ENCODE data around the gene GRK5.

GRK5 gene

GRCh38 chr10:119468542-119469324 lies 261.4 kb downstream of the GRK5 start:
- DNase-seq = no peak

GRCh38 chr10:119469325-119469707 lies 261.9 kb downstream of the GRK5 start:
- DNase-seq = no peak

- no peak for DNase-seq
Observed at GRCh38 chr10:119469846-119470245, 262.5 kb downstream of the GRK5 start.

- no peak for DNase-seq
Observed at GRCh38 chr10:119470920-119471702, 263.7 kb downstream of the GRK5 start.

DNA sequence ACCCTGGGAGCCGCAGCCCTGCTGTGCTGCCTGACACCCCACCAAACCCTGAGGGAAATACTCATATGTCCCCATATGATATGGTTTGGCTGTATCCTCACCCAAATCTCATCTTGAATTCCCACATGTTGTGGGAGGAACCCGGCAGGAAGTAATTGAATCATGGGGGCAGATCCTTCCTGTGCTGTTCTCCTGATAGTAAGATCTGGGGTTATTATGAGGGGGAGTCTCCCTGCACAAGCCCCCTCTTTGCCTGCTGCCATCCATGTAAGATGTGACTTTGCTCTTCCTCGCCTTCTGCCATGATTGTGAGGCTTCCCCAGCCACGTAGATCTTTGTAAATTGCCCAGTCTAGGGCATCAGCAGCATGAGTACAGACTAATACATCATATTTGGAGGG lies 266.4 kb downstream of the GRK5 start:
- DNase-seq = no peak

DNA sequence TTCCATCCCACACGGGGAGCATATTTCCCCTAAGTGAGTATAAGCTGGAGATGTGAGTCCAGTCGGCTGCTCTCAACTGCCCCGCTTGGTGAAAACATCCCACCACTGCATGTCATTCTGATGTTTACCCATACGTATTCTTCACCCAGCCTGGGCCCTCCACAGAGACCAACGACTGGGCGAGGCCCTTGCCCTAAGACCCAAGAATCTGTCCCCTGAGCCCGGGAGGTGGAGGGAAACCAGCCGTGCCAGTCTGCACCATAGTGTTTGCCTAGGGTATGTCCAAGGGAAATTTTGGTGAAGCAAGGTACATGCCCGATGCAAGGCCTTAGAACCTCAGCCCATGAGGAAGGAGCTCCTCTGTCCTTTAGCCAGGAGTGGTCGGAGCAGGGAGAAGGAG lies 267.2 kb downstream of the GRK5 start:
- no peak for DNase-seq

DNA sequence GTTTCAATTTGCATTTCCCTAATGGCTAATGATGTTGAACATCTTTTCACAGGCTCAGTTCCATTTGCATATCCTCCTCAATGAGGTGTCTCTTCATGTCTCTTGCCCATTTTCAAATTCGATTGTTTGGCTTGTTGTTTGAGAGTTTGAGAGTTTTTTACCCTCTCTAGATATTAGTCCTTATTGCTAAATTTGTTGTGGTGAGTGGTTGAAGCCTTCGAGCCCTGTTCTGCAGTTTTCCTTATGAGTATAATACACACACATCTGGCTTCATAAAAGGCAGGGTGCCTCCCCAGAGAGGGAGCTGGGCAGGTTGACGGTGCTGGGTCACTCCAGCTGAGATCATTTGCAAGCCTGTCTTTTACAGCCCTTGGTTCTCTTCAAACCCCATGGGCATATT lies 270.1 kb downstream of the GRK5 start:
- DNase-seq = no peak

DNA sequence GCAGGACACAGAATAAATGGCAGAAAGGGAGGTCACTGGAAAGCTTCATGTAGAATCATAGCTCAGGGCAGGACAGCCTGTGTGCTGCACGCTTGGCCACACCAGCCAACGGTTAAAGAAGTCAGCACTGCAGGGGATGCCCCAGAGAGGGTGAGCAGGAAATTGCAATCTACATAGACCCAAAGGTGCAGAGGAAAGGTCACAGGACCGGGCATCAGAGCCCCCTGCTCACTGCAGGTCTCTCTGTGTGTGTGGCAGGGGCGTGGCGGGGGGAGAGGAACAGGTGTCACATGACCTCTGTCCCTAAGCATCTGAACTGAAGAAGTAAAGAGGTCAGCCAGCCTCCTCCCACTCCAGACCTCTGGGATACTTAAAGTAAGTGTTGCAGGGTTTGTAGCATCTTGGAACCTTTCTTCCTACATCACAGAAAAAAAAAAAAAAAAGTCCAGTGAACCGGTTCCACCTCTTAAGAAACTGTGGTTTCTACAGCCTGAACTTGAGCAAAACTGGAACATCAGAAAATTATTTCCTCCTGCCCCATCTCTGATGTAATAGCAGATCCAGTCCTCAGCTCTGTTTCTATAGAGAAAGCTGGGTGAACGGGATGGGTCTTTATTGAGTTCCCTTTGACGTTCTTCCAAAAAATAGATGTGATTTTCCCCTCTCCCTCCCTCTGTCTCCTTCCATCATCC lies 270.9 kb downstream of the GRK5 start:
- no peak for DNase-seq

- DNase-seq = peak; percentile 70
Observed at GRCh38 chr10:119478811-119479341, 271.5 kb downstream of the GRK5 start.

GRCh38 chr10:119479532-119479931 lies 272.2 kb downstream of the GRK5 start:
- DNase-seq = no peak

- no peak for DNase-seq
Observed at GRCh38 chr10:119480667-119481066, 273.3 kb downstream of the GRK5 start.

- DNase-seq = no peak
Observed at GRCh38 chr10:119481781-119482426, 274.5 kb downstream of the GRK5 start.

GRCh38 chr10:119483001-119483400 lies 275.6 kb downstream of the GRK5 start:
- no peak for DNase-seq

GRCh38 chr10:119483839-119484238 lies 276.5 kb downstream of the GRK5 start:
- DNase-seq = no peak

DNA sequence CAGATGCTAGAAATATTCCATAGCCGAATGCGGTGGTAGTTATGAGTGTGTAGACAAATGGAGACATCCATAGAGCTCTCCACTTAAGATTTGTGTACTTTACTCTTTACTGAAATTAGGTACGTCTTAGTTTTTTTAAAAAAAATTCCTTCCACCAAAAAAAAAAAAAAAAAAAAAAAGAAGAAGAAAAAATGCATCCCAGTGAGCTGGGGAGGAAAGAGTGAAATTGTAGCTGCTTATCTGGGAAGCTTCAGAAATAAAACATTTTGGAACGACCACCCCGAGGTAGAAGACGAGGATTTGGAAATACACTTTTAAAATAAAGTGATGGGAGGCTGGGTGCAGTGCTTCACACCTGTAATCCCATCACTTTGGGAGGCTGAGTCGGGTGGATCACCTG lies 281.3 kb downstream of the GRK5 start:
- no peak for DNase-seq

- DNase-seq = no peak
Observed at GRCh38 chr10:119489991-119490326, 282.6 kb downstream of the GRK5 start.

- DNase-seq = no peak
Observed at GRCh38 chr10:119491966-119492757, 284.8 kb downstream of the GRK5 start.

GRCh38 chr10:119493155-119493554 lies 285.8 kb downstream of the GRK5 start:
- DNase-seq = no peak

- DNase-seq = no peak
Observed at GRCh38 chr10:119494236-119495020, 287.1 kb downstream of the GRK5 start.

GRCh38 chr10:119495021-119495505 lies 287.7 kb downstream of the GRK5 start:
- no peak for DNase-seq

GRCh38 chr10:119495545-119495944 lies 288.2 kb downstream of the GRK5 start:
- DNase-seq = no peak
